GM18498 (cell line): ENCODE results near the gene KRTAP9-3.
"Not testable (repeated sequence)": the region's sequence is repeated elsewhere in the genome, so short reads cannot be mapped to it uniquely, and the experiment has no call there.

Experiments used
- ATAC-seq: cut with Tn5 transposase; IDR thresholded peaks from one replicate; pipeline ENCODE4 v1.9.1; 2021; ENCODE audit warnings: mild to moderate bottlenecking, moderate library complexity; ENCODE audit not compliant: unreplicated experiment

The KRTAP9-3 gene, protein sequence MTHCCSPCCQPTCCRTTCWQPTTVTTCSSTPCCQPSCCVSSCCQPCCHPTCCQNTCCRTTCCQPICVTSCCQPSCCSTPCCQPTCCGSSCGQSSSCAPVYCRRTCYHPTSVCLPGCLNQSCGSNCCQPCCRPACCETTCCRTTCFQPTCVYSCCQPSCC

DNA sequence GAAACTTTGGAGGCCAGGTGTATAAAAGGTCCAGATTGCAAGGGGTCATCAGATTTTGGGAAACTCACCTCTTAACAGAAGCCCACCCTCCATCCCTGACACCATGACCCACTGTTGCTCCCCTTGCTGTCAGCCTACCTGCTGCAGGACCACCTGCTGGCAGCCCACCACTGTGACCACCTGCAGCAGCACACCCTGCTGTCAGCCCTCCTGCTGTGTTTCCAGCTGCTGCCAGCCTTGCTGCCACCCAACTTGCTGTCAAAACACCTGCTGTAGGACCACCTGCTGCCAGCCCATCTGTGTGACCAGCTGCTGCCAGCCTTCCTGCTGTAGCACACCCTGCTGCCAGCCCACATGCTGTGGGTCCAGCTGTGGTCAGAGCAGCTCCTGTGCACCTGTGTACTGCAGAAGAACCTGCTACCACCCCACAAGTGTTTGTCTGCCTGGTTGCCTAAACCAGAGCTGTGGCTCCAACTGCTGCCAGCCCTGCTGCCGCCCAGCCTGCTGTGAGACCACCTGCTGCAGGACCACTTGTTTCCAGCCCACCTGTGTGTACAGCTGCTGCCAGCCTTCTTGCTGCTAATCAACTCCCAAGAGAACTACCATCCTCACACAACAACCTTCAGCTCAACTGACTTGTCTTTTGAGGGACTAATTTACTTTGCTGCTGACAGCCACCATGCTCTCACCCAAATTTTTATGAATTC is at the start of gene KRTAP9-3:
Gene KRTAP9-3, plus strand, starts transcription at position 51 of the 707 bp plus-strand sequence. Its CDS starts 53 bp downstream, at position 104.
- not testable (repeated sequence) for ATAC-seq

DNA sequence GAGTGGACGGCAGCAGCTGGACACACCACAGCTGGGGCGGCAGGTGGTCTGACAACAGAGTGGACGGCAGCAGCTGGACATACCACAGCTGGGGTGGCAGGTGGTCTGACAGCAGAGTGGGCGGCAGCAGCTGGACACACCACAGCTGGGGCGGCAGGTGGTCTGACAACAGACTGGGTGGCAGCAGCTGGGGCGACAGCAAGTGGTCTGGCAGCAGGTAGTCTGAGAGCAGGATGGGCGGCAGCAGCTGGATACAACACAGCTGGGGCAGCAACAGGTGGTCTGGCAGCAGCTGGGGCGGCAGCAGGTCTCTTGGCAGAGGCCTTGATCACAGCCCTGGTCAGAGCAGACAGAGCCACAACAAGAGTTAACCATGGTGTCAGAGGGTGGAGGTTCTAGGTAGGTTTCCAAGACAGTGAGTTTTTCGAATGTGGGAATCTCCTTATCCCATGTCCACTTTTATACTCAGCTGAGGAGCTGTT is 47.7 kb upstream of the KRTAP9-3 start, which contains the start of gene KRTAP4-1:
Gene KRTAP4-1, minus strand, starts transcription at position 432 of the 482 bp plus-strand sequence. Its CDS starts 57 bp downstream, at position 375.
- ATAC-seq = no peak

DNA sequence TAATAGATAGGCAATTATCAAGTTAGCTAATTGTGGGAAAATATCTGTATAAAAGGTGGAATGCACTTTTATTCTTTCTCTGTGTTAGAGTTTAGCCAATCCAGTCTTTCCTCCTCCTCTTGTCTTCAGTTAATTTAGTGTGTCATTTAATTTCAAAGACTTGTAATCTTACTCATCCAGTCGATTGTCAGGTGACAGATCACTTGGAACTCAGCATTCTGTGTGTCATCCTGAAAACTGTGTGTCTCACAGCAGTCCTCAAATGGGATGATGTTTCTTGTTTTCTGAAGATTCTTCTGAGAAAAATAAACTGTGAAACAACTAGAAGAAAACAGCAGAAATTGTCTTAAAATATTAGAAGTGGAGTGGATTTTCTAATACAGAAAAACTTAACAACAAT is 47.2 kb upstream of the KRTAP9-3 start:
- ATAC-seq = no peak

DNA sequence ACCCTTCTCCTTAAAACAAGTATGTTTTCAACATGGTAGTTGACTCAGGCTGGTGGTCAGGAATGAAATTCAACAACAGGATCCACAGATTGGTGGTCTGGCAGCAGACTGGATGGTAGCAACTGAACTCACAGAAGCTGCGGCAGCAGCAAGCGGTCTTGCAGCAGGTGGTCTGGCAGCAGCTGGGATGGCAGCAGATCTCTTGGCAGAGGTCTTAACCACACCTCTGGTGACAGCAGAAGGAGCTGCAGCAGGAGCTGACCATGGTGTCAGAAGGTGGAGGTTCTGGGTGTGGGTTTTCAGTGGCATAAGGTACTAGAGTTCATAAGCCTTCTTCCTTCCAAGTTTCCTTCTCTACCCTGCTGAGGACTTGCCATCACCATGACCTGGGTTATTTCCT is 45.4 kb upstream of the KRTAP9-3 start:
- ATAC-seq = no peak

- not testable (repeated sequence) for ATAC-seq
These were observed 42.4 kb upstream of the KRTAP9-3 start, which contains the start of gene KRTAP9-1 for GRCh38 chr17:41189837-41190318. KRTAP9-1 (plus strand) TSS chr17:41189887; CDS start chr17:41189887, 0 bp downstream.

DNA sequence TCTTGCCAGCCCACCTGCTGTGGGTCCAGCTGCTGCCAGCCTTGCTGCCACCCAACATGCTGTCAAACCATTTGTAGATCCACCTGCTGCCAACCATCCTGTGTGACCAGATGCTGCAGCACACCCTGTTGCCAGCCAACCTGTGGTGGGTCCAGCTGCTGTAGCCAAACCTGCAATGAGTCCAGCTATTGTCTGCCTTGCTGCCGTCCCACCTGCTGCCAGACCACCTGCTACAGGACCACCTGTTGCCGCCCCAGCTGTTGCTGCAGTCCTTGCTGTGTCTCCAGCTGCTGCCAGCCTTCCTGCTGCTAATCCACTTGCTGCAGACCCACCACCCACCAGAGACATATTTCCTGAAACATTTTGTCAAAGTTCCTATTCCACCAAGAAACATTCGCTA is 41.9 kb upstream of the KRTAP9-3 start:
- no peak for ATAC-seq

GRCh38 chr17:41196068-41196467 is 36.2 kb upstream of the KRTAP9-3 start:
- no peak for ATAC-seq

DNA sequence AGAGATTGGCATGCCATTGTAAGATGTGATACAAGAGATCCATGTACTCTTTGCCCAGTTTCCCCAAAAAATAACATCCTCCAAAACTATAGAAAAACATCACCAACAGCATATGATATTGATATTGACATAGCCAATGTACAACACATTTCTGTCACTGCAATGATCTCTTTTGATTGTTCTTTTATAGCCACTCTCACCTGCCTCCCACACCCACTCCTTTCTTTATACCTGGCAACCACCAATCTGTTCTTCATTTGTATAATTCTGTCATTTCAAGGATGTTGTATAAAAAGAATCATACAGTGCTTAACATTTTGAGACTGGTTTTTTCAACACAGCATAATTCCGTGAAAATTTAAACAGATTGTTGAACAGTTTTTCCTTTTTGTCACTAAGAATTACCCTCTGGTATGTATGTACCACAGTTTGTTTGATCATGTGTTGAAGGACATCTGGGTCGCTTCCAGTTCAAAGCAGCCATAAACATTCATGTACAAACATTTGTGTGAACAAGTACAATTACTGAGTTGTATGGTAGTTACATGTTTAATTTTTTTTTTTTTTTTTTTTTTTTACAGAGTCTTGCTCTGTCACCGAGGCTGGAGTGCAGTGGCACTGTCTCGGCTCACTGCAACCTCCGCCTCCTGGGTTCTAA is 32.7 kb upstream of the KRTAP9-3 start:
- no peak for ATAC-seq

- ATAC-seq = no peak
These were observed 20.3 kb upstream of the KRTAP9-3 start for GRCh38 chr17:41211845-41212466.

GRCh38 chr17:41212524-41213169 is 19.6 kb upstream of the KRTAP9-3 start:
- ATAC-seq = no peak

DNA sequence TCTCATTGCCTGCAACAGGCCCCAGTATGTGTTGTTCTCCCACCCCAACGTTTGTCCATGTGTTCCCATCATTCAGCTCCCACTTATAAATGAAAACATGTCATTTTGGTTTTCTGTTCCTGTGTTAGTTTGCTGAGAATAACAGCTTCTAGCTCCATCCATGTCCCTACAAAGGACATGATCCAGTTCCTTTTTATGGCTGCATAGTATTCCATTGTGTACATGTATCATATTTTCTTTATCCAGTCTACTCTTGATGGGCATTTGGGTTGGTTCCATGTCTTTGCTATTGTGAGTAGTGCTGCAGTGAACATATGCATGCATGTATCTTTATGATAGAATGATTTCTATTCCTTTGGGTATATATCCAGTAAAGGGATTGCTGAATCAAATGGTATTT is 16.6 kb upstream of the KRTAP9-3 start:
- no peak for ATAC-seq

- ATAC-seq = no peak
These were observed 8.4 kb upstream of the KRTAP9-3 start for GRCh38 chr17:41223821-41224220.

DNA sequence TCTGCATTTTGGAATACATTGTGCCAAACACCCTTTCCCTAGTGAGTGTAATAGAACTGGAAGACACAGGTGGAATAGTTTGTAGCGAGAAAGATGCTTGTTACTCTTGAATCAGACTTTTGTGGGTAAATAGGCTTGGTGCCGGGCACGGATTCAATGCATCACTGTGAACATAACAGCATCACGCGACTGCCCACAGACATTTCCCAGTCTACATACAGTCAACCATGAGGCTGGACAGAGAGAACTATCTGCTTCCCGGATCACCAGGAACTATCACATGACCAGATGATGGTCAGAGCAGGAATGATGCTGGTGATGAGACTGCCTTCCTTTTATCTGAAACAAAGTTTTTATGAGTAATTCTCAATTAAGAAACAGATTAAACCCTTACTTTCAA is 6.2 kb upstream of the KRTAP9-3 start:
- ATAC-seq = no peak

GRCh38 chr17:41226598-41227095 is 5.6 kb upstream of the KRTAP9-3 start, which contains the start of gene KRTAP9-2:
KRTAP9-2 (plus strand) TSS chr17:41226648; CDS start chr17:41226655, 7 bp downstream.
- ATAC-seq = not testable (repeated sequence)

- ATAC-seq = no peak
These were observed 2.2 kb upstream of the KRTAP9-3 start for GRCh38 chr17:41230094-41230493.

- ATAC-seq = no peak
These were observed 518 bp upstream of the KRTAP9-3 start for GRCh38 chr17:41231731-41232130.

- ATAC-seq = not testable (repeated sequence)
These were observed 4.9 kb downstream of the KRTAP9-3 start for GRCh38 chr17:41237116-41237515.

DNA sequence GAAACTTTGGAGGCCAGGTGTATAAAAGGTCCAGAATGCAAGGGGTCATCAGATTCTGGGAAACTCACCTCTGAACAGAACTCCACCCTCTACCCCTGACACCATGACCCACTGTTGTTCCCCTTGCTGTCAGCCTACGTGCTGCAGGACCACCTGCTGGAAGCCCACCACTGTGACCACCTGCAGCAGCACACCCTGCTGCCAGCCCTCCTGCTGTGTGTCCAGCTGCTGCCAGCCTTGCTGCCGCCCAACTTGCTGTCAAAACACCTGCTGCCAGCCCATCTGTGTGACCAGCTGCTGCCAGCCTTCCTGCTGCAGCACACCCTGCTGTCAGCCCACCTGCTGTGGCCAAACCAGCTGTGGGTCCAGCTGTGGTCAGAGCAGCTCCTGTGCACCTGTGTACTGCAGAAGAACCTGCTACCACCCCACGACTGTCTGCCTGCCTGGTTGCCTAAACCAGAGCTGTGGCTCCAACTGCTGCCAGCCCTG is 5.7 kb downstream of the KRTAP9-3 start, which contains the start of gene KRTAP9-8:
Gene KRTAP9-8, plus strand, starts transcription at position 51 of the 489 bp plus-strand sequence. Its CDS starts 53 bp downstream, at position 104.
- ATAC-seq = not testable (repeated sequence)

- ATAC-seq = not testable (repeated sequence)
These were observed 14.9 kb downstream of the KRTAP9-3 start for GRCh38 chr17:41246995-41247787.
